IMR-90 (cell line): Measurements from ENCODE around the gene STEAP4. TPM values are rescaled to one million over a fixed set of nuclear protein-coding genes. Genes with fewer than 3 reads are reported as not detected.

Experiments used
- ATAC-seq: fragments of 200-7000 bp; cut with Tn5 transposase; 2 replicates; pipeline ENCODE4 v1.9.1; 2020; ENCODE audit warnings: low read depth, mild to moderate bottlenecking, moderate library complexity
- BruUV-seq: library from RNA; stranded (reverse); fragments of 400-500 nt; replicated peaks from 2 replicates; lab custom pipeline; 2021; lab: Mats Ljungman, UMichigan
- CTCF ChIA-PET: fragments of 300-600 bp; formaldehyde crosslinking; extraction: SDS; loops from one replicate; lab custom pipeline; 2021; ENCODE audit warnings: antibody characterized with exemption; lab: Yijun Ruan, JAX
- POLR2A ChIA-PET: fragments of 300-600 bp; sonication (Branson Sonifier 250); formaldehyde crosslinking; loops from one replicate; lab custom pipeline; 2022; ENCODE audit warnings: antibody characterized with exemption; ENCODE audit not compliant: unreplicated experiment; lab: Charles Lee
- DNase-seq: peaks from one replicate; pipeline ENCODE4 v3.0.0; 2013
- H2AFZ ChIP-seq: replicated peaks from 2 replicates; pipeline ENCODE3; 2013; ENCODE audit warnings: low read length, mild to moderate bottlenecking; ENCODE audit not compliant: poor library complexity
- H2AK5ac ChIP-seq: 2 replicates; pipeline ENCODE4 v1.6.1; 2013; ENCODE audit warnings: low read depth, low read length, inconsistent platforms
- H2AK9ac ChIP-seq: replicated peaks from 2 replicates; pipeline ENCODE3; 2013; ENCODE audit warnings: mild to moderate bottlenecking, low read depth, low read length, moderate library complexity; ENCODE audit not compliant: poor library complexity
- H2BK120ac ChIP-seq: 2 replicates; pipeline ENCODE4 v1.6.1; 2013; ENCODE audit warnings: low read depth, low read length, inconsistent platforms
- H2BK15ac ChIP-seq: 3 replicates; pipeline ENCODE4 v1.6.1; 2013; ENCODE audit warnings: low read depth, low read length, inconsistent platforms
- H2BK20ac ChIP-seq: 2 replicates; pipeline ENCODE4 v1.6.1; 2013; ENCODE audit warnings: low read depth, mild to moderate bottlenecking, inconsistent platforms, low read length, moderate library complexity
- H2BK5ac ChIP-seq: 2 replicates; pipeline ENCODE4 v1.6.1; 2013; ENCODE audit warnings: mild to moderate bottlenecking, low read depth, low read length, inconsistent platforms; ENCODE audit not compliant: poor library complexity, severe bottlenecking
- H3K14ac ChIP-seq: replicated peaks from 2 replicates; pipeline ENCODE4 v1.6.1; 2013; ENCODE audit warnings: low read depth, low read length, inconsistent platforms
- H3K18ac ChIP-seq: 2 replicates; pipeline ENCODE4 v1.6.1; 2013; ENCODE audit warnings: low read depth, low read length, control low read depth
- H3K23ac ChIP-seq: 2 replicates; pipeline ENCODE4 v1.6.1; 2013; ENCODE audit warnings: low read depth, low read length, inconsistent platforms
- H3K27ac ChIP-seq: 2 replicates; pipeline ENCODE4 v1.5.1; 2013; ENCODE audit warnings: mild to moderate bottlenecking, control low read depth, low read length; ENCODE audit not compliant: insufficient read depth
- H3K27me3 ChIP-seq: 2 replicates; pipeline ENCODE4 v1.6.1; 2013; ENCODE audit warnings: low read length; ENCODE audit not compliant: control insufficient read depth, insufficient read depth
- H3K36me3 ChIP-seq: 2 replicates; pipeline ENCODE4 v1.6.1; 2013; ENCODE audit warnings: low read length, mixed read lengths; ENCODE audit not compliant: control insufficient read depth, insufficient read depth
- H3K4ac ChIP-seq: 2 replicates; pipeline ENCODE4 v1.6.1; 2013; ENCODE audit warnings: low read depth, low read length, inconsistent platforms
- H3K4me1 ChIP-seq: 2 replicates; pipeline ENCODE4 v1.6.1; 2013; ENCODE audit warnings: low read length, mixed read lengths; ENCODE audit not compliant: control insufficient read depth, insufficient read depth
- H3K4me2 ChIP-seq: 2 replicates; pipeline ENCODE4 v1.6.1; 2013; ENCODE audit warnings: low read depth, mild to moderate bottlenecking, control low read depth, low read length, moderate library complexity
- H3K4me3 ChIP-seq: 2 replicates; pipeline ENCODE4 v1.5.1; 2013; ENCODE audit warnings: low read depth, mild to moderate bottlenecking, control low read depth, low read length, moderate library complexity; ENCODE audit not compliant: insufficient read depth
- H3K56ac ChIP-seq: 2 replicates; pipeline ENCODE4 v1.6.1; 2013; ENCODE audit warnings: low read length, inconsistent platforms; ENCODE audit not compliant: insufficient read depth; ENCODE audit errors: extremely low read depth
- H3K79me1 ChIP-seq, 2 experiments: 2 replicates each; pipeline ENCODE4 v1.6.1; 2013; ENCODE audit warnings: low read length in 2 of 2, inconsistent platforms in 1 of 2, low read depth in 1 of 2
- H3K9ac ChIP-seq: 2 replicates; pipeline ENCODE4 v1.6.1; 2013; ENCODE audit warnings: low read depth, low read length, control low read depth
- H3K9me1 ChIP-seq: 2 replicates; pipeline ENCODE4 v1.6.1; 2013; ENCODE audit warnings: low read length, inconsistent platforms; ENCODE audit not compliant: insufficient read depth
- H3K9me3 ChIP-seq: 2 replicates; pipeline ENCODE4 v1.6.1; 2013; ENCODE audit warnings: low read length; ENCODE audit not compliant: control insufficient read depth, insufficient read depth
- H4K20me1 ChIP-seq: 2 replicates; pipeline ENCODE4 v1.6.1; 2013; ENCODE audit warnings: low read length, inconsistent platforms; ENCODE audit not compliant: insufficient read depth
- H4K5ac ChIP-seq: 2 replicates; pipeline ENCODE4 v1.6.1; 2013; ENCODE audit warnings: mild to moderate bottlenecking, low read depth, low read length, control low read depth
- H4K8ac ChIP-seq, 2 experiments: 2 replicates each; pipeline ENCODE4 v1.6.1; 2013; ENCODE audit warnings: low read depth in 2 of 2, low read length in 2 of 2, control low read depth in 1 of 2, inconsistent platforms in 1 of 2
- H4K91ac ChIP-seq: 2 replicates; pipeline ENCODE4 v1.6.1; 2013; ENCODE audit warnings: low read depth, low read length, inconsistent platforms; ENCODE audit not compliant: insufficient read depth
- BHLHE40 ChIP-seq: fragments of 150-350 bp; IDR thresholded peaks from 2 replicates; pipeline ENCODE4 v1.6.1; 2016; ENCODE audit warnings: mild to moderate bottlenecking, low read depth, low read length
- CEBPB ChIP-seq: IDR thresholded peaks from 2 replicates; pipeline ENCODE4 v1.6.1; 2012; ENCODE audit warnings: low read depth, low read length, improper control_type of control experiment
- CHD1 ChIP-seq: IDR thresholded peaks from 2 replicates; pipeline ENCODE4 v1.6.1; 2012; ENCODE audit warnings: low read depth, low read length, improper control_type of control experiment
- FOS ChIP-seq: fragments of 150-350 bp; IDR thresholded peaks from 2 replicates; pipeline ENCODE4 v1.6.1; 2016; ENCODE audit warnings: low read depth, low read length
- MAFK ChIP-seq: IDR thresholded peaks from 2 replicates; pipeline ENCODE4 v1.6.1; 2012; ENCODE audit warnings: low read depth, low read length, improper control_type of control experiment
- MAZ ChIP-seq: IDR thresholded peaks from 2 replicates; pipeline ENCODE4 v1.6.1; 2012; ENCODE audit warnings: low read depth, mild to moderate bottlenecking, low read length, improper control_type of control experiment, moderate library complexity, borderline replicate concordance
- MXI1 ChIP-seq: IDR thresholded peaks from 2 replicates; pipeline ENCODE4 v1.6.1; 2012; ENCODE audit warnings: low read depth, mild to moderate bottlenecking, low read length, moderate library complexity, borderline replicate concordance
- NFE2L2 ChIP-seq: fragments of 150-350 bp; IDR thresholded peaks from 2 replicates; pipeline ENCODE4 v1.6.1; 2016; ENCODE audit warnings: low read depth, mild to moderate bottlenecking, low read length
- POLR2A ChIP-seq: IDR thresholded peaks from 2 replicates; pipeline ENCODE4 v1.6.1; 2012; ENCODE audit warnings: mild to moderate bottlenecking, low read depth, low read length
- RAD21 ChIP-seq: IDR thresholded peaks from 2 replicates; pipeline ENCODE4 v1.6.1; 2012; ENCODE audit warnings: low read length, improper control_type of control experiment
- RCOR1 ChIP-seq: IDR thresholded peaks from 2 replicates; pipeline ENCODE4 v1.6.1; 2012; ENCODE audit warnings: mild to moderate bottlenecking, low read length, improper control_type of control experiment; ENCODE audit not compliant: insufficient replicate concordance
- RFX5 ChIP-seq: IDR thresholded peaks from 2 replicates; pipeline ENCODE4 v1.8.0; 2012; ENCODE audit warnings: low read depth, mild to moderate bottlenecking, low read length, moderate library complexity
- SMC3 ChIP-seq: fragments of 150-350 bp; IDR thresholded peaks from 2 replicates; pipeline ENCODE4 v1.6.1; 2016; ENCODE audit warnings: low read depth, mild to moderate bottlenecking, antibody characterized with exemption, low read length, moderate library complexity
- WGBS, 2 experiments: methylation state at CpG; one replicate each; pipeline versions ENCODE4 v1.1.5 to v1.1.7; 2013; ENCODE audit warnings: missing lambda C conversion rate in 2 of 2; ENCODE audit not compliant: insufficient read length in 1 of 2; ENCODE audit errors: extremely low coverage in 2 of 2; 5-methylcytosine and 5-hydroxymethylcytosine counted together
- dilution Hi-C: fragments of 300-500 bp; cut with HindIII; formaldehyde crosslinking; loops from one replicate; pipeline ENCODE4 v1.14.3; 2018; ENCODE audit warnings: low sequenced_read_pairs; ENCODE audit not compliant: unreplicated experiment
- in situ Hi-C: fragments of 300-500 bp; cut with MboI; formaldehyde crosslinking; loops from 3 replicates; pipeline ENCODE4 v1.14.3; 2019; ENCODE audit warnings: low sequenced_read_pairs, inconsistent platforms, mixed read lengths
- intact Hi-C: fragments of 100-400 bp; cut with micrococcal nuclease; formaldehyde crosslinking; loops from 2 replicates; pipeline ENCODE4 v1.10.0; 2022
- polyA plus RNA-seq, 3 experiments: library from polyadenylated mRNA; depleted of rRNA; stranded (reverse); fragments of >200 nt; gene quantifications; 2 replicates each; pipeline ENCODE4 v1.2.3, GENCODE V29; 2012; ENCODE audit warnings: low replicate concordance in 1 of 3
- total RNA-seq: library from RNA; depleted of rRNA; stranded (reverse); fragments of >200 nt; gene quantifications from 2 replicates; pipeline ENCODE4 v1.2.3, GENCODE V29; 2012
- TF ChIP-seq, protein P1 (sequence below): conservative IDR thresholded peaks from 2 replicates; pipeline ENCODE4 v1.5.1; 2012; ENCODE audit warnings: mild to moderate bottlenecking, low read depth, low read length, improper control_type of control experiment
- TF ChIP-seq, protein P2 (sequence below): fragments of 150-350 bp; IDR thresholded peaks from 2 replicates; pipeline ENCODE4 v1.6.1; 2017; ENCODE audit warnings: mild to moderate bottlenecking, antibody characterized with exemption, low read length, low read depth
- TF ChIP-seq, protein P3 (sequence below): fragments of 150-350 bp; IDR thresholded peaks from 2 replicates; pipeline ENCODE4 v1.6.1; 2016; ENCODE audit warnings: low read depth, mild to moderate bottlenecking, low read length, moderate library complexity, borderline replicate concordance

Gene STEAP4
- total and polyA plus RNA-seq, 2 of the 4 experiments (the other 2 are of a cell fraction) = not detected

DNA sequence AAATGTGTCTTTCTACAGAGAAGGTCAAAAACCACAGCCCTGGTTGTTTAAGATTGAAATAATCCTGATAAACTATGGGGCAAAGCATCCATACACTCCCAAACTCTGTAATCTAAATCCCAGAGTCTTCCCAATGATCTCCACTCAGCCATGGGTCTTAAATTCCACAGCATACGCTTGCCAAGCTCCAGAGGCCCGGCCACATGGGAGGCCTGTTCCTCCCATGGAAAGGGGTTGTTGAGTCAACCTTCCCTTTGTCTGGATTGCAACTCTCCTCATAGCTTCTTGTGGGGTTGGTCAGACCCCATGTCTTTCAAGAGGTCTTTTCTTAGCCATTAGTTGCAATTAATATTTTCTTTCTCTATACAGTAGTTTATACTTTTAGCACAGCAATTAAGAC, 718 bp upstream of the STEAP4 start:
- no peaks in the 10 kb centered on the region for H3K36me3 ChIP-seq
- H2AK5ac ChIP-seq = no peak overlapping the region
- no peak overlapping the region for H4K5ac ChIP-seq
- H3K4me2 ChIP-seq = no peak overlapping the region
- H3K4ac ChIP-seq = no peak overlapping the region
- no peak overlapping the region for H4K91ac ChIP-seq
- H3K56ac ChIP-seq = no peak overlapping the region
- H3K18ac ChIP-seq = no peak overlapping the region
- no peaks in the 10 kb centered on the region for H3K4me1 ChIP-seq
- dilution Hi-C loops (no loop called here), intact Hi-C loops (no loop called here), in situ Hi-C loops (no loop called here)
- BruUV-seq = no TSS peak
- H3K9me1 ChIP-seq = no peaks in the 10 kb centered on the region
- H4K20me1 ChIP-seq = no peaks in the 10 kb centered on the region
- no peak overlapping the region for H3K4me3 ChIP-seq
- ChIA-PET CTCF (no interaction called here), POLR2A (no interaction called here)
- H4K8ac ChIP-seq = no peak overlapping the region
- no CpG with 5 or more reads among the region's 2 CpGs for WGBS, 2 experiments
- H2BK15ac ChIP-seq = no peak overlapping the region
- H3K23ac ChIP-seq = no peak overlapping the region
- DNase-seq = no peak
- no peaks in the 10 kb centered on the region for H3K9me3 ChIP-seq
- no peak overlapping the region for H2BK120ac ChIP-seq
- H3K27me3 ChIP-seq = no peaks in the 10 kb centered on the region; the same call in 1 of the 2 replicates
- ATAC-seq = no peak
- no peak overlapping the region for H2AK9ac ChIP-seq
- TF ChIP-seq MXI1 (no peak), CHD1 (no peak), MAZ (no peak), MAFK (no peak), RAD21 (no peak), BHLHE40 (no peak), CEBPB (no peak), NFE2L2 (no peak), RFX5 (no peak), SMC3 (no peak), FOS (no peak), POLR2A (no peak), RCOR1 (no peak)
- TF ChIP-seq, protein P1, sequence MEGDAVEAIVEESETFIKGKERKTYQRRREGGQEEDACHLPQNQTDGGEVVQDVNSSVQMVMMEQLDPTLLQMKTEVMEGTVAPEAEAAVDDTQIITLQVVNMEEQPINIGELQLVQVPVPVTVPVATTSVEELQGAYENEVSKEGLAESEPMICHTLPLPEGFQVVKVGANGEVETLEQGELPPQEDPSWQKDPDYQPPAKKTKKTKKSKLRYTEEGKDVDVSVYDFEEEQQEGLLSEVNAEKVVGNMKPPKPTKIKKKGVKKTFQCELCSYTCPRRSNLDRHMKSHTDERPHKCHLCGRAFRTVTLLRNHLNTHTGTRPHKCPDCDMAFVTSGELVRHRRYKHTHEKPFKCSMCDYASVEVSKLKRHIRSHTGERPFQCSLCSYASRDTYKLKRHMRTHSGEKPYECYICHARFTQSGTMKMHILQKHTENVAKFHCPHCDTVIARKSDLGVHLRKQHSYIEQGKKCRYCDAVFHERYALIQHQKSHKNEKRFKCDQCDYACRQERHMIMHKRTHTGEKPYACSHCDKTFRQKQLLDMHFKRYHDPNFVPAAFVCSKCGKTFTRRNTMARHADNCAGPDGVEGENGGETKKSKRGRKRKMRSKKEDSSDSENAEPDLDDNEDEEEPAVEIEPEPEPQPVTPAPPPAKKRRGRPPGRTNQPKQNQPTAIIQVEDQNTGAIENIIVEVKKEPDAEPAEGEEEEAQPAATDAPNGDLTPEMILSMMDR = no peak
- TF ChIP-seq, protein P2, sequence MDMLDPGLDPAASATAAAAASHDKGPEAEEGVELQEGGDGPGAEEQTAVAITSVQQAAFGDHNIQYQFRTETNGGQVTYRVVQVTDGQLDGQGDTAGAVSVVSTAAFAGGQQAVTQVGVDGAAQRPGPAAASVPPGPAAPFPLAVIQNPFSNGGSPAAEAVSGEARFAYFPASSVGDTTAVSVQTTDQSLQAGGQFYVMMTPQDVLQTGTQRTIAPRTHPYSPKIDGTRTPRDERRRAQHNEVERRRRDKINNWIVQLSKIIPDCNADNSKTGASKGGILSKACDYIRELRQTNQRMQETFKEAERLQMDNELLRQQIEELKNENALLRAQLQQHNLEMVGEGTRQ = no peak
- TF ChIP-seq, protein P3, sequence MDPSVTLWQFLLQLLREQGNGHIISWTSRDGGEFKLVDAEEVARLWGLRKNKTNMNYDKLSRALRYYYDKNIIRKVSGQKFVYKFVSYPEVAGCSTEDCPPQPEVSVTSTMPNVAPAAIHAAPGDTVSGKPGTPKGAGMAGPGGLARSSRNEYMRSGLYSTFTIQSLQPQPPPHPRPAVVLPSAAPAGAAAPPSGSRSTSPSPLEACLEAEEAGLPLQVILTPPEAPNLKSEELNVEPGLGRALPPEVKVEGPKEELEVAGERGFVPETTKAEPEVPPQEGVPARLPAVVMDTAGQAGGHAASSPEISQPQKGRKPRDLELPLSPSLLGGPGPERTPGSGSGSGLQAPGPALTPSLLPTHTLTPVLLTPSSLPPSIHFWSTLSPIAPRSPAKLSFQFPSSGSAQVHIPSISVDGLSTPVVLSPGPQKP = no peak
- H2BK20ac ChIP-seq = no peak overlapping the region
- no peak overlapping the region for H2BK5ac ChIP-seq
- H3K27ac ChIP-seq = no peak overlapping the region
- H2AFZ ChIP-seq = no peak overlapping the region
- no peak overlapping the region for H3K9ac ChIP-seq
- no peak overlapping the region for H3K14ac ChIP-seq
- H3K79me1 ChIP-seq = no peaks in the 10 kb centered on the region
